ENCODE data around the gene CALN1. TPM values are rescaled to one million over a fixed set of nuclear protein-coding genes. Genes with fewer than 3 reads are reported as not detected.
A peak's percentile ranks its signal among the peaks of the same experiment; 100 is the strongest.

The CALN1 gene
- total RNA-seq, 4 donors from 2014 or later = under 0.01 to 1.2 (median 0.22) TPM; not detected in 1

DNA sequence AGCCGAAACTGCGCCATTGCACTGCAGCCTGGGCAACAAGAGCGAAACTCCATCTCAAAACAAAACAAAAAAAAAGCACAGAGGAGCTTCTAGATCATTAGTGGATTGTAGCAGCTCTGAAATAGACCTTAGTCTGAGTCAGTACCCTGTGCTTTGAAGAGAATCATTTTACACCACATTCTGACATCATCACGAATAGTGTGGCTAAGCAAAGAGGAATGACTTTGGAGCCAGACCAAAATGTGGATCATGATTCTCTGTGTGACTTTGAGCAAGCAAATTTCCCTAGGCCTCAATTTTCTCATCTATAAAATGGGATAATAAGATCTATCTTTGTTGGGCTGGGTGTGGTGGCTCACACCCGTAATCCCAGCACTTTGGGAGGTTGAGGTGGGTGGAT is 618.9 kb downstream of the CALN1 start:
- TF ChIP-seq, protein P1, sequence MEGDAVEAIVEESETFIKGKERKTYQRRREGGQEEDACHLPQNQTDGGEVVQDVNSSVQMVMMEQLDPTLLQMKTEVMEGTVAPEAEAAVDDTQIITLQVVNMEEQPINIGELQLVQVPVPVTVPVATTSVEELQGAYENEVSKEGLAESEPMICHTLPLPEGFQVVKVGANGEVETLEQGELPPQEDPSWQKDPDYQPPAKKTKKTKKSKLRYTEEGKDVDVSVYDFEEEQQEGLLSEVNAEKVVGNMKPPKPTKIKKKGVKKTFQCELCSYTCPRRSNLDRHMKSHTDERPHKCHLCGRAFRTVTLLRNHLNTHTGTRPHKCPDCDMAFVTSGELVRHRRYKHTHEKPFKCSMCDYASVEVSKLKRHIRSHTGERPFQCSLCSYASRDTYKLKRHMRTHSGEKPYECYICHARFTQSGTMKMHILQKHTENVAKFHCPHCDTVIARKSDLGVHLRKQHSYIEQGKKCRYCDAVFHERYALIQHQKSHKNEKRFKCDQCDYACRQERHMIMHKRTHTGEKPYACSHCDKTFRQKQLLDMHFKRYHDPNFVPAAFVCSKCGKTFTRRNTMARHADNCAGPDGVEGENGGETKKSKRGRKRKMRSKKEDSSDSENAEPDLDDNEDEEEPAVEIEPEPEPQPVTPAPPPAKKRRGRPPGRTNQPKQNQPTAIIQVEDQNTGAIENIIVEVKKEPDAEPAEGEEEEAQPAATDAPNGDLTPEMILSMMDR (IDR thresholded peaks at IDR 0.05) = no peak
- no peak for TF ChIP-seq POLR2A (IDR thresholded peaks at IDR 0.05)
- TF ChIP-seq EP300 (IDR thresholded peaks at IDR 0.05) = no peak
- WGBS, 2 donors = 91 to 93% methylated on average over 5 of the region's 5 CpGs
- no peaks in the 10 kb centered on the region for H3K4me1 ChIP-seq
- H3K4me3 ChIP-seq = no peak overlapping the region
- no peak for DNase-seq (ENCODE audit: low spot score in 2 of 2)
- no peaks in the 10 kb centered on the region for H3K36me3 ChIP-seq
- H3K9me3 ChIP-seq = peaks cover 0 to 35% (median 0%) of the 10 kb centered on the region in 4 donors
- no peaks in the 10 kb centered on the region for H3K27me3 ChIP-seq
- no peak overlapping the region for H3K27ac ChIP-seq

DNA sequence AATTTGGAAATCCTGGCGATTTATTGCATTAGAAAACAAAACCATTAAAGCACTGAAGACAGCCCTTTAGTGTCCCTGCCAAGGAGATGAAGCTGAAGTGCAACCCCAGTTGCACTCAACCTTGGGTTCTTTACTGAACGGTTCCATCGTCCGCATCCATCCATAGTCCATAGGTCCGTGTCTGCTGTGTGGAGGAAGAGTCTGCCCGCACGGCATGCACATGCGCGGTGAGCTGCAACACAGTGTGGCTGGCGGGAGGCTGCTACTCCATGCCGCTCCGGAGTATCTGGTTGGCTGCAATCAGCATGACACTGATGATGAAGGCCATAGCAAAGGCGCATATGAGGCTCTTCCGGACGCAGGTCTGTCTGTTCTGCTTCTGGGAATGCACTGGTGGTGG is 624.6 kb downstream of the CALN1 start:
- Histone ChIP-seq H3K9me3 (peaks cover 0 to 54% (median 0%) of the 10 kb centered on the region in 4 donors), H3K4me1 (no peaks in the 10 kb centered on the region), H3K36me3 (no peaks in the 10 kb centered on the region), H3K27ac (no peak overlapping the region), H3K27me3 (no peaks in the 10 kb centered on the region), H3K4me3 (no peak overlapping the region)
- 94 to 97% methylated on average over 15 of the region's 15 CpGs for WGBS, 2 donors
- DNase-seq (ENCODE audit: low spot score in 2 of 2) = no peak
- TF ChIP-seq EP300 (IDR thresholded peaks at IDR 0.05) (no peak), POLR2A (IDR thresholded peaks at IDR 0.05) (no peak)
- TF ChIP-seq, protein P1 (IDR thresholded peaks at IDR 0.05) = no peak

DNA sequence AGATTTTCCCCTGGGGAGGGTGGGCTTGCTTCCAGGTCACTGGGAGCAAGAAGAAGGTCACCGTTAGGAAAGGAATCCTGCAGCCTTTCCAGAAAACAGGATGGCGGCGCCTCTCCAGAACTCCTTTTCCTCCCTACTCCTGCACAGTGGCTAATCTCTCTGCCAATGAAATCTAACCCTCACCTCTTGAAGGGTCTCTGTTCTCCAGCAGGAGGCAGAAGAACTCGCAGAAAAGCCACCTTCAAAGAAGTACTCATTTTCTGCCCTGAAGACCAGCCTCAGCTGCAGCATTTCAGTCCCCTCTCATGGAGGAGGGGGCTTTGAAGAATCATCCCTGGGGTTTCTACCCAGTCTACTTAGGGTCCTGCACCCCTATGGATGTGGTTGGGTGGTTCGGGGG is 626.9 kb downstream of the CALN1 start:
- no peaks in the 10 kb centered on the region for H3K36me3 ChIP-seq
- no peaks in the 10 kb centered on the region for H3K27me3 ChIP-seq
- WGBS, 2 donors = 77 to 79% methylated on average over 5 of the region's 5 CpGs
- peak overlapping the region in 1 of 4 donors; percentile 53 for H3K27ac ChIP-seq
- peaks cover 0 to 3% (median 0%) of the 10 kb centered on the region in 4 donors for H3K4me1 ChIP-seq
- no peak for DNase-seq (ENCODE audit: low spot score in 2 of 2)
- peaks cover 0 to 40% (median 0%) of the 10 kb centered on the region in 4 donors for H3K9me3 ChIP-seq
- TF ChIP-seq POLR2A (IDR thresholded peaks at IDR 0.05) (no peak), EP300 (IDR thresholded peaks at IDR 0.05) (no peak)
- TF ChIP-seq, protein P1 (IDR thresholded peaks at IDR 0.05) = no peak
- no peak overlapping the region for H3K4me3 ChIP-seq

DNA sequence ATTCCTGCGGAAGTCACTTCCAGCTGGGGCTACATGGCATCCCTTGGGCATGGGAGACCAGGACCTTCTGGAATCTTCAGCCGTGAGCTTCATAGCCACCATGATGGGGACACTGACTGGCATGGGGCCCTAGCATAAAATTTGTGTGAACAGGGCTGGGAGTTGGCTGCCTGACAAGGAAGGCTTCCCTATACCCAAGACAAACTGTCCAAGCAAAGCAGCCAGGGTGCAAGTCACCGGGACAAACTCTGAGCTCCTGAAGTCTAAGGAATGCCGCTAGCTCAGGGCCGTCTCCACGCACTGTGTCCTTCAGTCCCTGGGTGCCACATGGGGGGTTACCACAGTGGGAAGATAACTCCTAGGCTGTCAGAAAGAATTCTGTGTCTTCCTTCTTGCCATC is 627.4 kb downstream of the CALN1 start:
- Histone ChIP-seq H3K27ac (peak overlapping the region in 1 of 4 donors; percentile 53), H3K4me3 (no peak overlapping the region), H3K9me3 (peaks cover 0 to 40% (median 0%) of the 10 kb centered on the region in 4 donors), H3K36me3 (no peaks in the 10 kb centered on the region), H3K4me1 (peaks cover 0 to 5% (median 0%) of the 10 kb centered on the region in 4 donors), H3K27me3 (no peaks in the 10 kb centered on the region)
- TF ChIP-seq, protein P1 (IDR thresholded peaks at IDR 0.05) = no peak
- TF ChIP-seq EP300 (IDR thresholded peaks at IDR 0.05) (no peak), POLR2A (IDR thresholded peaks at IDR 0.05) (no peak)
- WGBS, 2 donors = 91 to 92% methylated on average over 4 to 6 of the region's 6 CpGs
- no peak for DNase-seq (ENCODE audit: low spot score in 2 of 2)

DNA sequence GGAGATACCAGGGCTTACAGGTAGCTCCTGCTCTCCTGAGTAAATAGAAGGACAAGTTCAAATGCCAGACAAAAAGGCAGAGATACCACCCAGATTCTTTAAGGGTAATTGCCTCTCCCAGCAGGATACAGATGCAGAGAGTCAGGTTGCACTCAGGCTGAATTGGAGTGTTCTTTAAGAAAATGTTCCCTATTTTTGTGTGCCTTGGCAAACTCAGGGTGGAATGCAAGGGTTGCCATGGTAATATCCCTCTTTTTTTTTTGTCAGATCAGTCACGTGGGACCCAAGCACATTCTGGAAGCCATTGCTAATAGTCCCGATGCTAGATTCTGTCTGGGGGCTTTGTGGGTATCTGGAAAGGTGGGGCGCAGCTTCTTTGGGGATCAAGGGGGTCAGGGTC is 628.0 kb downstream of the CALN1 start:
- Histone ChIP-seq H3K36me3 (no peaks in the 10 kb centered on the region), H3K4me3 (no peak overlapping the region), H3K27me3 (no peaks in the 10 kb centered on the region), H3K27ac (peak overlapping the region in 1 of 4 donors; percentile 53), H3K4me1 (peaks cover 0 to 5% (median 0%) of the 10 kb centered on the region in 4 donors), H3K9me3 (peaks cover 0 to 37% (median 0%) of the 10 kb centered on the region in 4 donors)
- no peak for DNase-seq (ENCODE audit: low spot score in 2 of 2)
- no peak for TF ChIP-seq POLR2A (IDR thresholded peaks at IDR 0.05)
- TF ChIP-seq, protein P1 (IDR thresholded peaks at IDR 0.05) = no peak
- TF ChIP-seq EP300 (IDR thresholded peaks at IDR 0.05) = no peak
- 45 to 58% methylated on average over 3 of the region's 3 CpGs for WGBS, 2 donors
